B cell (primary cell): ENCODE data around the gene ITGAV. TPM values are rescaled to one million over a fixed set of nuclear protein-coding genes. Genes with fewer than 3 reads are reported as not detected.

Source experiments
- ATAC-seq: fragments of 200-7000 bp; cut with Tn5 transposase; one replicate; pipeline ENCODE4 v1.10.0; 2021; ENCODE audit warnings: low read depth, mild to moderate bottlenecking, moderate number of reproducible peaks, moderate library complexity
- CTCF ChIA-PET: fragments of 350-600 bp; sonication (Branson Sonifier 250); formaldehyde crosslinking; loops from one replicate; lab custom pipeline; 2021; ENCODE audit warnings: antibody characterized with exemption, inconsistent platforms; lab: Charles Lee
- POLR2A ChIA-PET: fragments of 350-600 bp; sonication (Branson Sonifier 250); formaldehyde crosslinking; loops from one replicate; lab custom pipeline; 2021; ENCODE audit warnings: antibody characterized with exemption; lab: Charles Lee
- DNase-seq: peaks from one replicate; pipeline ENCODE4 v3.0.0; 2013
- H2AFZ ChIP-seq: 2 replicates; pipeline ENCODE4 v1.6.1; 2012; ENCODE audit warnings: mild to moderate bottlenecking, low read depth, low read length; ENCODE audit not compliant: insufficient read depth, poor library complexity, severe bottlenecking
- H3K27ac ChIP-seq, 2 donors: 1 replicate in 1 of 2; 2 replicates in 1 of 2; pipeline ENCODE4 v1.5.1; 2012 to 2013; ENCODE audit warnings: low read length in 2 of 2, mild to moderate bottlenecking in 2 of 2, moderate library complexity in 1 of 2
- H3K27me3 ChIP-seq, 4 experiments: fragments of 200-600 bp in 1 of 4; sonication (generic) in 1 of 4; replicated peaks in 1 of 4; 1 replicate in 2 of 4; 2 replicates in 2 of 4; pipeline versions ENCODE4 v1.6.1 to v1.7.0; 2013 to 2016; ENCODE audit warnings: low read length in 3 of 4, mild to moderate bottlenecking in 2 of 4, mixed read lengths in 1 of 4, moderate library complexity in 1 of 4; ENCODE audit not compliant: insufficient read depth in 4 of 4, control insufficient read depth in 3 of 4; ENCODE audit errors: control extremely low read depth in 1 of 4
- H3K36me3 ChIP-seq, 2 experiments: replicated peaks in 1 of 2; 1 replicate in 1 of 2; 2 replicates in 1 of 2; pipeline versions ENCODE4 v1.6.1 to v1.7.1; 2013; ENCODE audit warnings: low read length in 1 of 2; ENCODE audit not compliant: insufficient read depth in 2 of 2, control insufficient read depth in 1 of 2; ENCODE audit errors: control extremely low read depth in 1 of 2, extremely low read depth in 1 of 2
- H3K4me1 ChIP-seq, 2 donors: fragments of 200-600 bp in 1 of 2; sonication (generic) in 1 of 2; 1 replicate in 1 of 2; 2 replicates in 1 of 2; pipeline versions ENCODE4 v1.5.1 to v1.6.1; 2013 to 2017; ENCODE audit warnings: low read length in 2 of 2; ENCODE audit not compliant: control insufficient read depth in 2 of 2, insufficient read depth in 2 of 2
- H3K4me2 ChIP-seq: replicated peaks from 2 replicates; pipeline ENCODE3; 2012; ENCODE audit warnings: mild to moderate bottlenecking, low read depth, low read length; ENCODE audit not compliant: poor library complexity, severe bottlenecking
- H3K4me3 ChIP-seq, 5 experiments: fragments of 200-600 bp in 1 of 5; sonication (generic) in 1 of 5; 1 replicate in 3 of 5; 2 replicates in 2 of 5; pipeline versions ENCODE4 v1.5.1 to v1.7.0; 2011 to 2016; ENCODE audit warnings: low read length in 4 of 5, mild to moderate bottlenecking in 4 of 5, low read depth in 2 of 5, control low read depth in 1 of 5, moderate library complexity in 1 of 5; ENCODE audit not compliant: insufficient read depth in 1 of 5; ENCODE audit errors: control extremely low read depth in 1 of 5, extremely low read depth in 1 of 5
- H3K79me2 ChIP-seq: fragments of 200-600 bp; sonication (generic); one replicate; pipeline ENCODE4 v1.6.0; 2016; ENCODE audit warnings: low read length; ENCODE audit not compliant: control insufficient read depth, insufficient read depth
- H3K9ac ChIP-seq: fragments of 200-600 bp; sonication (generic); 2 replicates; pipeline ENCODE4 v1.6.1; 2017; ENCODE audit warnings: mild to moderate bottlenecking, low read length, moderate library complexity
- H3K9me3 ChIP-seq, 3 donors: one replicate each; pipeline versions ENCODE4 v1.6.1 to v1.7.1; 2013; ENCODE audit warnings: low read length in 2 of 3; ENCODE audit not compliant: control insufficient read depth in 2 of 3, insufficient read depth in 1 of 3; ENCODE audit errors: control extremely low read depth in 1 of 3
- H4K20me1 ChIP-seq: 2 replicates; pipeline ENCODE4 v1.6.0; 2012; ENCODE audit warnings: mild to moderate bottlenecking, low read length; ENCODE audit not compliant: insufficient read depth, control insufficient read depth, poor library complexity, severe bottlenecking
- H3K27ac Mint-ChIP-seq: one replicate; pipeline ENCODE4 v1.8.0; 2021; ENCODE audit warnings: mixed read lengths
- H3K27me3 Mint-ChIP-seq: one replicate; pipeline ENCODE4 v1.8.0; 2021; ENCODE audit warnings: mixed read lengths
- H3K4me1 Mint-ChIP-seq: one replicate; pipeline ENCODE4 v1.8.0; 2021; ENCODE audit warnings: mixed read lengths
- H3K4me3 Mint-ChIP-seq: one replicate; pipeline ENCODE4 v1.8.0; 2021; ENCODE audit warnings: mixed read lengths
- H3K9me3 Mint-ChIP-seq: one replicate; pipeline ENCODE4 v1.8.0; 2022; ENCODE audit warnings: mixed read lengths; ENCODE audit not compliant: insufficient read depth
- CTCF ChIP-seq: fragments of 200-600 bp; IDR thresholded peaks from one replicate; pipeline ENCODE4 v1.8.0; 2022; ENCODE audit warnings: antibody characterized with exemption, mild to moderate bottlenecking
- EZH2 ChIP-seq: IDR thresholded peaks from 2 replicates; pipeline ENCODE4 v1.6.1; 2012; ENCODE audit warnings: borderline replicate concordance, low read depth, mild to moderate bottlenecking, moderate library complexity, low read length; ENCODE audit not compliant: insufficient read depth, poor library complexity, severe bottlenecking
- WGBS: methylation state at CpG from one replicate; pipeline ENCODE4 v1.1.5; 2013; ENCODE audit warnings: missing lambda C conversion rate; ENCODE audit not compliant: insufficient coverage; 5-methylcytosine and 5-hydroxymethylcytosine counted together
- intact Hi-C: fragments of 100-400 bp; cut with micrococcal nuclease; formaldehyde crosslinking; loops from one replicate; pipeline ENCODE4 v1.10.0; 2022
- polyA plus RNA-seq: library from polyadenylated mRNA; depleted of rRNA; stranded (reverse); fragments of >200 nt; gene quantifications from 2 replicates; pipeline ENCODE4 v1.2.3, GENCODE V29; 2012
- total RNA-seq, 2 donors: library from RNA; stranded (reverse); fragments of 120-200 nt in 1 of 2; gene quantifications; 1 replicate in 1 of 2; 2 replicates in 1 of 2; pipeline versions ENCODE4 v1.2.3 to v1.2.4, GENCODE V29; 2013 to 2022

ITGAV gene
- total and polyA plus RNA-seq, 2 donors (not counting 1 experiment from before 2014, with no cell fraction given), result 0.58 to 3.6 TPM

- Histone ChIP-seq H3K27ac (no peak overlapping the region), H3K9me3 (no peaks in the 10 kb centered on the region), H3K9ac (no peak overlapping the region), H3K4me2 (no peak overlapping the region), H3K36me3 (peaks cover 0 to 1% of the 10 kb centered on the region in 2 experiments), H3K4me1 (no peaks in the 10 kb centered on the region), H3K4me3 (no peak overlapping the region), H3K79me2 (no peaks in the 10 kb centered on the region), H3K27me3 (no peaks in the 10 kb centered on the region), H2AFZ (no peak overlapping the region), H4K20me1 (no peaks in the 10 kb centered on the region)
- DNase-seq (no peak), ATAC-seq (no peak)
- Mint-ChIP-seq H3K27ac (no peak overlapping the region), H3K9me3 (no peaks in the 10 kb centered on the region), H3K27me3 (no peaks in the 10 kb centered on the region), H3K4me1 (no peaks in the 10 kb centered on the region), H3K4me3 (no peak overlapping the region)
- TF ChIP-seq CTCF, result no peak
- TF ChIP-seq EZH2, result no peak
- intact Hi-C loops, result no loop called here
- CTCF ChIA-PET, result interaction anchor here (0.6 to 1.6 kb wide), 3 partner anchors 9 to 98 kb away, joined by 3 read pairs; no protein-coding TSS in a partner anchor
- POLR2A ChIA-PET, result no interaction called here
- 100% methylated on average over 4 of the region's 6 CpGs for WGBS
These were observed 17.9 kb downstream of the ITGAV start for GRCh38 chr2:186607660-186608324.

GRCh38 chr2:186610785-186611184 lies 20.9 kb downstream of the ITGAV start:
- ChIA-PET POLR2A (no interaction called here), CTCF (no interaction called here)
- DNase-seq (no peak), ATAC-seq (no peak)
- Histone ChIP-seq H3K27ac (no peak overlapping the region), H3K79me2 (no peaks in the 10 kb centered on the region), H3K4me3 (no peak overlapping the region), H3K4me1 (no peaks in the 10 kb centered on the region), H3K27me3 (no peaks in the 10 kb centered on the region), H2AFZ (no peak overlapping the region), H3K36me3 (peaks cover 0 to 1% of the 10 kb centered on the region in 2 experiments), H3K9me3 (no peaks in the 10 kb centered on the region), H4K20me1 (no peaks in the 10 kb centered on the region), H3K4me2 (no peak overlapping the region), H3K9ac (no peak overlapping the region)
- no peak overlapping the region for H3K4me3 Mint-ChIP-seq
- no peak overlapping the region for H3K27ac Mint-ChIP-seq
- TF ChIP-seq CTCF (no peak), EZH2 (no peak)
- WGBS, result 81% methylated on average over 2 of the region's 7 CpGs
- intact Hi-C loops, result no loop called here
- H3K9me3 Mint-ChIP-seq, result no peaks in the 10 kb centered on the region
- H3K4me1 Mint-ChIP-seq, result no peaks in the 10 kb centered on the region
- H3K27me3 Mint-ChIP-seq, result no peaks in the 10 kb centered on the region
